Suprapubic skin (tissue), 4 donors: ENCODE data around the gene ASIP. TPM values are rescaled to one million over a fixed set of nuclear protein-coding genes. Genes with fewer than 3 reads are reported as not detected.
"Not testable (repeated sequence)": the region's sequence is repeated elsewhere in the genome, so short reads cannot be mapped to it uniquely, and the experiment has no call there.

Experiments
- DNase-seq, 2 donors: peaks; one replicate each; pipeline ENCODE4 v3.0.0-alpha.2; 2019; ENCODE audit warnings: low spot score in 2 of 2
- H3K27ac ChIP-seq: fragments of 200-600 bp; sonication (generic); one replicate; pipeline ENCODE4 v1.5.1; 2019
- H3K27me3 ChIP-seq: fragments of 200-600 bp; sonication (generic); one replicate; pipeline ENCODE4 v1.5.1; 2019
- H3K36me3 ChIP-seq: fragments of 200-600 bp; sonication (generic); one replicate; pipeline ENCODE4 v1.5.1; 2019
- H3K4me1 ChIP-seq: fragments of 200-600 bp; sonication (generic); one replicate; pipeline ENCODE4 v1.5.1; 2019
- H3K4me3 ChIP-seq: fragments of 200-600 bp; sonication (generic); one replicate; pipeline ENCODE4 v1.5.1; 2019; ENCODE audit warnings: mild to moderate bottlenecking
- H3K9me3 ChIP-seq: fragments of 200-600 bp; sonication (generic); one replicate; pipeline ENCODE4 v1.5.1; 2019
- CTCF ChIP-seq, 2 donors: fragments of 200-600 bp in 1 of 2; fragments of 450-650 bp in 1 of 2; sonication (generic) in 1 of 2; IDR thresholded peaks; one replicate each; pipeline ENCODE4 v1.5.1; 2016 to 2019; ENCODE audit warnings: antibody characterized with exemption in 2 of 2, mild to moderate bottlenecking in 1 of 2, moderate library complexity in 1 of 2
- EP300 ChIP-seq: sonication (generic); formaldehyde crosslinking; IDR thresholded peaks from one replicate; pipeline ENCODE4 v1.6.1; 2017; ENCODE audit warnings: antibody characterized with exemption
- POLR2A ChIP-seq, 2 donors: fragments of 450-650 bp; IDR thresholded peaks; one replicate each; pipeline ENCODE4 v1.6.1; 2017; ENCODE audit warnings: antibody characterized with exemption in 2 of 2, mild to moderate bottlenecking in 2 of 2, moderate library complexity in 2 of 2
- POLR2AphosphoS5 ChIP-seq, 3 donors: sonication (generic); formaldehyde crosslinking; IDR thresholded peaks; one replicate each; pipeline ENCODE4 v1.6.1; 2017; ENCODE audit warnings: antibody characterized with exemption in 3 of 3
- WGBS: methylation state at CpG from one replicate; pipeline ENCODE4 v1.1.5; 2018; 5-methylcytosine and 5-hydroxymethylcytosine counted together
- total RNA-seq, 4 donors: library from RNA; depleted of rRNA; stranded (reverse); fragments of >200 nt; gene quantifications; one replicate each; pipeline ENCODE4 v1.1.0, GENCODE V29; 2016

Gene ASIP
- total RNA-seq, 4 donors from 2014 or later: not detected

- Histone ChIP-seq H3K4me1 (peaks cover 16% of the 10 kb centered on the region), H3K36me3 (no peaks in the 10 kb centered on the region), H3K27ac (peak overlapping the region; percentile 68), H3K27me3 (no peaks in the 10 kb centered on the region), H3K4me3 (peak overlapping the region; percentile 54), H3K9me3 (peaks cover 11% of the 10 kb centered on the region)
- TF ChIP-seq POLR2A (IDR thresholded peaks at IDR 0.05) (no peak), EP300 (no peak), POLR2AphosphoS5 (IDR thresholded peaks at IDR 0.05) (no peak), CTCF (IDR thresholded peaks at IDR 0.05) (no peak)
- DNase-seq: no peak
- WGBS: 6% methylated on average over 2 of the region's 2 CpGs
These were observed 24.9 kb upstream of the ASIP start for GRCh38 chr20:34216382-34216742.

GRCh38 chr20:34220561-34220960 is 20.7 kb upstream of the ASIP start:
- H3K27me3 ChIP-seq: no peaks in the 10 kb centered on the region
- peaks cover 14% of the 10 kb centered on the region for H3K4me1 ChIP-seq
- no peak for TF ChIP-seq EP300
- TF ChIP-seq POLR2AphosphoS5 (IDR thresholded peaks at IDR 0.05): no peak
- no peak for TF ChIP-seq CTCF (IDR thresholded peaks at IDR 0.05)
- no peak for TF ChIP-seq POLR2A (IDR thresholded peaks at IDR 0.05)
- no peaks in the 10 kb centered on the region for H3K36me3 ChIP-seq
- H3K4me3 ChIP-seq: no peak overlapping the region
- WGBS: 82% methylated on average over 5 of the region's 5 CpGs
- DNase-seq: no peak
- no peaks in the 10 kb centered on the region for H3K9me3 ChIP-seq
- no peak overlapping the region for H3K27ac ChIP-seq

GRCh38 chr20:34222208-34222607 is 19.0 kb upstream of the ASIP start:
- Histone ChIP-seq H3K27ac (no peak overlapping the region), H3K36me3 (no peaks in the 10 kb centered on the region), H3K4me1 (no peaks in the 10 kb centered on the region), H3K4me3 (no peak overlapping the region), H3K27me3 (no peaks in the 10 kb centered on the region), H3K9me3 (no peaks in the 10 kb centered on the region)
- TF ChIP-seq POLR2AphosphoS5 (IDR thresholded peaks at IDR 0.05) (no peak), EP300 (no peak), POLR2A (IDR thresholded peaks at IDR 0.05) (no peak), CTCF (IDR thresholded peaks at IDR 0.05) (no peak)
- DNase-seq: no peak
- 50% methylated on average over 3 of the region's 3 CpGs for WGBS

- H3K9me3 ChIP-seq, H3K4me1 ChIP-seq, H3K27ac ChIP-seq, H3K4me3 ChIP-seq, H3K36me3 ChIP-seq, DNase-seq, H3K27me3 ChIP-seq: not testable (repeated sequence)
- WGBS: 95% methylated on average over 2 of the region's 2 CpGs
These were observed 17.0 kb upstream of the ASIP start for GRCh38 chr20:34224251-34224650.

GRCh38 chr20:34231634-34232033 is 9.6 kb upstream of the ASIP start:
- TF ChIP-seq CTCF (IDR thresholded peaks at IDR 0.05): no peak
- no peak for TF ChIP-seq EP300
- no peak for TF ChIP-seq POLR2AphosphoS5 (IDR thresholded peaks at IDR 0.05)
- no peak for TF ChIP-seq POLR2A (IDR thresholded peaks at IDR 0.05)

GRCh38 chr20:34232494-34233087 is 8.6 kb upstream of the ASIP start:
- no peak for DNase-seq
- Histone ChIP-seq H3K36me3 (no peaks in the 10 kb centered on the region), H3K27me3 (no peaks in the 10 kb centered on the region), H3K27ac (no peak overlapping the region), H3K9me3 (peaks cover 9% of the 10 kb centered on the region), H3K4me3 (no peak overlapping the region), H3K4me1 (no peaks in the 10 kb centered on the region)
- no peak for TF ChIP-seq CTCF (IDR thresholded peaks at IDR 0.05)
- TF ChIP-seq POLR2A (IDR thresholded peaks at IDR 0.05): no peak
- no peak for TF ChIP-seq POLR2AphosphoS5 (IDR thresholded peaks at IDR 0.05)
- TF ChIP-seq EP300: no peak
- 90% methylated on average over 3 of the region's 3 CpGs for WGBS

More at GRCh38 chr20:34231634-34232033, 9.6 kb upstream of the ASIP start:
- Histone ChIP-seq H3K9me3 (no peaks in the 10 kb centered on the region), H3K4me3 (no peak overlapping the region), H3K36me3 (no peaks in the 10 kb centered on the region), H3K27ac (no peak overlapping the region), H3K27me3 (no peaks in the 10 kb centered on the region), H3K4me1 (no peaks in the 10 kb centered on the region)
- no peak for DNase-seq
